Epithelial cell of proximal tubule (primary cell): Measurements from ENCODE around the gene LMF2. TPM values are rescaled to one million over a fixed set of nuclear protein-coding genes. Genes with fewer than 3 reads are reported as not detected.

Experiments used
- DNase-seq: peaks from one replicate; pipeline ENCODE4 v3.0.0-alpha.2; 2011; ENCODE audit warnings: low read depth
- H3K4me3 ChIP-seq: 2 replicates; pipeline ENCODE4 v1.5.1; 2011; ENCODE audit warnings: low read depth, mild to moderate bottlenecking, low read length
- total RNA-seq: library from RNA; depleted of rRNA; stranded (reverse); fragments of >200 nt; gene quantifications from 2 replicates; pipeline ENCODE4 v1.2.3, GENCODE V29; 2015
- TF ChIP-seq, protein P1 (sequence below): conservative IDR thresholded peaks from 2 replicates; pipeline ENCODE4 v1.5.1; 2012; ENCODE audit warnings: low read depth, mild to moderate bottlenecking, low read length

Gene LMF2
- total RNA-seq, 1 donor from 2014 or later = 69.2 TPM

DNA sequence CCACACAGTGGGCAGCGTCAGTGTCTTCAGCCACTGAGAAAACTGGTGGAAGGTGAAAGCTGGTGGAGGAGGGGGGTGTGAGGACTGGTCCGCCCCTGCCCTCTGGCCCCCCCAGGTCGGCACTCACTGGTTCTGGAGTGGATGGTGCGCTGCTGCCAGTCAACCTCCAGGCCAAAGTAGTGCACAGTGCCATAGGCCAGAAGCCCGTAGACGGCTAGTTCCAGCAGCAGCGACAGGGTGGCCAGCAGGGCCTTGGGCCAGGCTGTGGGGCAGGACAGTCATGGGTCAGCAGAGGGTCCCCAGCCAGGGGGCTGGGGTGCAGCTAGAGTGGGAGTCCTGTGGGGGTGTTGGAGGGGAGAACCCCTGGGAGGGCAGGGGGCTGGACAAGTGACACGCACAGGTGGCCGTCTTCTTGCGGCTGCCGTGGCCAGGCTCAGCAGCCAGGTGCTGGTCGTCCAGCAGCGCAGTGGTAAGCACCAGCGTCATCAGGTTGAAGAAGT, 2.2 kb downstream of the LMF2 start:
- H3K4me3 ChIP-seq = no peak overlapping the region
- TF ChIP-seq, protein P1, sequence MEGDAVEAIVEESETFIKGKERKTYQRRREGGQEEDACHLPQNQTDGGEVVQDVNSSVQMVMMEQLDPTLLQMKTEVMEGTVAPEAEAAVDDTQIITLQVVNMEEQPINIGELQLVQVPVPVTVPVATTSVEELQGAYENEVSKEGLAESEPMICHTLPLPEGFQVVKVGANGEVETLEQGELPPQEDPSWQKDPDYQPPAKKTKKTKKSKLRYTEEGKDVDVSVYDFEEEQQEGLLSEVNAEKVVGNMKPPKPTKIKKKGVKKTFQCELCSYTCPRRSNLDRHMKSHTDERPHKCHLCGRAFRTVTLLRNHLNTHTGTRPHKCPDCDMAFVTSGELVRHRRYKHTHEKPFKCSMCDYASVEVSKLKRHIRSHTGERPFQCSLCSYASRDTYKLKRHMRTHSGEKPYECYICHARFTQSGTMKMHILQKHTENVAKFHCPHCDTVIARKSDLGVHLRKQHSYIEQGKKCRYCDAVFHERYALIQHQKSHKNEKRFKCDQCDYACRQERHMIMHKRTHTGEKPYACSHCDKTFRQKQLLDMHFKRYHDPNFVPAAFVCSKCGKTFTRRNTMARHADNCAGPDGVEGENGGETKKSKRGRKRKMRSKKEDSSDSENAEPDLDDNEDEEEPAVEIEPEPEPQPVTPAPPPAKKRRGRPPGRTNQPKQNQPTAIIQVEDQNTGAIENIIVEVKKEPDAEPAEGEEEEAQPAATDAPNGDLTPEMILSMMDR = no peak
- no peak for DNase-seq

DNA sequence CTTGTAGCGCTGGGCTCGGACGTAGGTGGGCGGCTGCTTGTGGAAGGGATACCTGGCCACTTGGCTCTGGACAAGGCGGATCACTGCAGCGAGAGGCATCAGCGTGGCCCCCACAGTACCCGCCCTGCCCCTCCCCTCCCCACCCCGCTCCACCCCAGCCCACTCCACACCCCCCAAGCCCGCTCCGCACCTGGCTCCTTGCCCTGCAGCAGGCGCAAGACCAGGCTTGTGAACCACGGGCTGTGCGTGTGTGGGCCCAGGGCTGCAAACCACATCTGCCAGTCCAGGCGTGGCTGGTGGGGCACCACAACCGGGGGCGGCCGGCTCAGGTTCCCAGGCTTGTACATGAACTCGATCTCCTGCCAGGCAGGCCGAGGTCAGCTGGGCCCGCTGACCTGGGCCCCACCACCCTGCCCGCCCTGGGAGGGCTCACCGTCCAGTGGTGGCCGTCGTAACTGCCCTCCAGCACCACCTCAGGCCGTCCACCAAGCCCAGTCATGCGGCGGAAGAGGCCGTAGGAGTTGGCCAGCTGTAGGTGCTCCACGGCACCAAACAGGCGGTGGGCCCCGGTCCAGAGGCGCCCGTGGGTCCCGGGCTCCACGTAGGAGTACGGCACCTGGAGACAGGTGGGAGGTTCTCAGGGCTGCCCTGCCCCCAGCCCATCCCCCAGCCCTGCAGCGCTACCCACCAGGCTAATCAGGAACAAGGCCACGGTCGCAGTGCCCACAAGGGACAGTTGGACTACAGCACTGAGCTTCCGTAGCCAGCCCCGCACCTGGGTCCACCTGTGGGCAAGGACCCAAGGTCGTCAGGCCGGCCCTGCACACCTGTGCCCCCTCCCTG, 2.9 kb downstream of the LMF2 start:
- DNase-seq = no peak
- TF ChIP-seq, protein P1 = no peak
- H3K4me3 ChIP-seq = no peak overlapping the region

DNA sequence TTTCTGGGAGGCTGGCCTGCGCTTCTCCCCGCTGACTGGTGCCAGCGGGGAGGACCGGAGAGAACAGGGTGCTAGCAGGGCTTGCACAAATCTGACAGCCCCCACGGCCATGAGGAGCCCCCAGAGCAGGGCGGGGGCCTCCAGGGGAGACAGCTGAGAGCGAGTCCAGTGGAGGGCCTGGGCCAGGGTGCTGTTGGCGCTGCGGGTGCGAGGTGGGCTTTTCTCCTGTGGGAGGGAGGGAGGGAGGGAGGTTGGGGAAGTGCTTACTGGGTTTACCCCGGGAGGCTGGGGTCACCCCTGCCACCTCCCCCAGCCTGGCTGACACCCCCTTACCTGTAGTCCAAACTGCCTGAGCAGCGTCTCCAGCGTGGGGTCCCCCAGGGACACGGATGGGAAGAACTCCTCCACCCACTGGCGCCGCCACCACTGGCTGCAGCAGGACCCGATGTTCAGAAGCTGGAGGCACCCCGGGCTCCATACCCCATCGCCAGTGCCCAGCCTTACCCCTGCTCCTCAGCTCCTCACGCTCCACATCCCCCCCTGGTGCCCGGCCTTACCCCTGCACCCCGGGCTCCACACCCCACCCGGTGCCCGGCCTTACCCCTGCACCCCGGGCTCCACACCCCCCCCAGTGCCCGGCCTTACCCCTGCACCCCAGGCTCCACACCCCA, 3.9 kb downstream of the LMF2 start:
- TF ChIP-seq, protein P1 = no peak
- no peak for DNase-seq
- no peak overlapping the region for H3K4me3 ChIP-seq

DNA sequence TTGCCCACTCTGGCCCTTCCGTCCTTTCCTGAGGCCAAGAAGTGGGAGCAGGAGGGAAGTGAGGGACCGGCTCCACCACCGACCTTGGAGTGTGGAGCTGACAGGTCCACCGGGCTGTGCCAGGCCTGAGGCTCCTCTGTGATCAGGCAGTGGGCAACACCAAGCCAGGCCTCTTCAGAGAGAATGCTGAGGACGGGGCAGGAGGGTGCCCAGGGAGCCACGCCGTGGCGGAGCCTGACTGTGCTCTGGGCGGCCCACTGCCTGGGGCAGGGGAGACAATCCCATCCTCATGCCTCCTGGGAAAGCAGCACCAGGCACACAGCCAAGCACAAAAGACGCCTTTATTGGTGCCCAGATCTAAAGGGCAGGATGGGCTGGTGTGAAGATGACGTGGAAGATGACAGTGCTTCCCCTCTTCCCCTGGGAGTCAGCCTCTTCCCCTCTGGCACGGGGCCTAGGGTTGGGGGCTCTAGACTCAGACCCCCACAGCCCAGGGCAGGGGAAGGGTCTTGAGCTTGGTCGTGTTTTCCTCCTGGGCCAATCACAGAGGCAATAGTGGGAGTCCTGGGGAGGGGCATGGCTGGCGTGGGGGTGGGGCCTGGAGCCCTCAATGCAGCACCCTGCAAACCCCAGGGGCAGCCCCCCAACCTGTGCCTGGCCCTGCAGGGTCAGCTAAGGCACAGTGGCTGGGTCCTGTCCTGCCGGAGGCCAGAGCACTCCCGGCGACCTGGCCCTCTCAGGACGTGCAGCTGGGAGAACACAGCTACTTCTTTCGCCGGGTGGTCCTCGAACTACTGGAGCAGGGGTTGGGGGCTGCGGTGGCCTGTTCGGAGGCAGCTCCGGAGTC, 4.7 kb downstream of the LMF2 start:
- no peak for DNase-seq
- no peak overlapping the region for H3K4me3 ChIP-seq
- TF ChIP-seq, protein P1 = no peak

DNA sequence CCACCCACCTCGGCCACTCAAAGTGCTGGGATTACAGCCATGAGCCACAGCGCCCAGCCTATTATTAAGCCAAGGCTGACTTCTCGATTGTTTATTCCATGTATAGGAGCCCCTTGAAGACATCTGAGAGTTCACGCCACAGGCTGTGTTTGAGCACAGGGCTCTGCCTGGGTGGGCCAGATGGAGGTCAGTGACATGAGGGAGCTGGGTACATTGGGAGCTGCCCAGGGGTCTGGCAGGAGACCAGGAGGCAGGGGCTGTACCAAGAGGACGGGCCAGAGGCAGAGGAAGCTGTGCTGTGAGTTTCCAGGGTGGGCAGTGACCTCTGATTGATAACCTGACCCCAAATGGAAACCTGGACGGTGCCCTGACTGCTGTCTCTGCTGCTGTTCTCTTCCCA, 5.4 kb downstream of the LMF2 start:
- no peak overlapping the region for H3K4me3 ChIP-seq
- TF ChIP-seq, protein P1 = no peak
- DNase-seq = no peak

DNA sequence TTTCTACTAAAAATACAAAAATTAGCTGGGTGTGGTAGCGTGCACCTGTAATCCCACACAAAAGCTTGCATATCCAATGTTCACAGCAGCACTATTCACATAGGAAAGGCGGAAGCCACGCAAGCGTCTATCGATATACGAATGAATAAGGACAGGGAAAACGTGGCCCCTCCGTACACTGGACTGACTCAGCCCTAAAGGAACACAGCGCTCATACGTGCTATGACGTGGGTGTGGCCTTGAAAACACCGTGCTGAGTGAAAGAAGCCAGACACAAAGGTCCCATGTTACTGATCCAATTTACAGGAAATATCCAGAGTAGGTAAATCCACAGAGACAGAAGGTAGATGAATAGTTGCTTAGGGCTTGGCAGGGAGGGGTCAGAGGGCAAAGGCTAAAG, 7.0 kb downstream of the LMF2 start:
- TF ChIP-seq, protein P1 = no peak
- no peak for DNase-seq
- H3K4me3 ChIP-seq = no peak overlapping the region
